GM12864 (cell line): ENCODE data around the gene PIN1.

Source experiments
- DNase-seq: peaks from one replicate; pipeline ENCODE4 v3.0.0-alpha.2; 2011; ENCODE audit warnings: low read depth
- H3K4me3 ChIP-seq: 2 replicates; pipeline ENCODE4 v1.5.1; 2011; ENCODE audit warnings: mild to moderate bottlenecking, low read depth, low read length, control low read depth
- CTCF ChIP-seq: IDR thresholded peaks from 2 replicates; pipeline ENCODE4 v1.5.1; 2011; ENCODE audit warnings: low read depth, mild to moderate bottlenecking, moderate library complexity, low read length, control low read depth, inconsistent platforms; ENCODE audit errors: missing control alignments

Gene PIN1

GRCh38 chr19:9848762-9849161 lies 13.6 kb downstream of the PIN1 start:
- DNase-seq: no peak
- H3K4me3 ChIP-seq: no peak overlapping the region
- no peak for TF ChIP-seq CTCF

GRCh38 chr19:9849791-9850190 lies 14.7 kb downstream of the PIN1 start:
- H3K4me3 ChIP-seq: no peak overlapping the region
- no peak for TF ChIP-seq CTCF
- no peak for DNase-seq

- no peak for TF ChIP-seq CTCF
- no peak for DNase-seq
- H3K4me3 ChIP-seq: no peak overlapping the region
Observed at GRCh38 chr19:9850235-9850959, 15.3 kb downstream of the PIN1 start.

GRCh38 chr19:9854282-9854846 lies 19.2 kb downstream of the PIN1 start:
- no peak overlapping the region for H3K4me3 ChIP-seq
- TF ChIP-seq CTCF: no peak
- no peak for DNase-seq

GRCh38 chr19:9856609-9857008 lies 21.5 kb downstream of the PIN1 start:
- no peak for TF ChIP-seq CTCF
- DNase-seq: no peak
- no peak overlapping the region for H3K4me3 ChIP-seq

- TF ChIP-seq CTCF: no peak
- no peak for DNase-seq
- no peak overlapping the region for H3K4me3 ChIP-seq
Observed at GRCh38 chr19:9857076-9857721, 22.1 kb downstream of the PIN1 start.
